ENCODE results near the gene LCAT.

Gene LCAT

DNA sequence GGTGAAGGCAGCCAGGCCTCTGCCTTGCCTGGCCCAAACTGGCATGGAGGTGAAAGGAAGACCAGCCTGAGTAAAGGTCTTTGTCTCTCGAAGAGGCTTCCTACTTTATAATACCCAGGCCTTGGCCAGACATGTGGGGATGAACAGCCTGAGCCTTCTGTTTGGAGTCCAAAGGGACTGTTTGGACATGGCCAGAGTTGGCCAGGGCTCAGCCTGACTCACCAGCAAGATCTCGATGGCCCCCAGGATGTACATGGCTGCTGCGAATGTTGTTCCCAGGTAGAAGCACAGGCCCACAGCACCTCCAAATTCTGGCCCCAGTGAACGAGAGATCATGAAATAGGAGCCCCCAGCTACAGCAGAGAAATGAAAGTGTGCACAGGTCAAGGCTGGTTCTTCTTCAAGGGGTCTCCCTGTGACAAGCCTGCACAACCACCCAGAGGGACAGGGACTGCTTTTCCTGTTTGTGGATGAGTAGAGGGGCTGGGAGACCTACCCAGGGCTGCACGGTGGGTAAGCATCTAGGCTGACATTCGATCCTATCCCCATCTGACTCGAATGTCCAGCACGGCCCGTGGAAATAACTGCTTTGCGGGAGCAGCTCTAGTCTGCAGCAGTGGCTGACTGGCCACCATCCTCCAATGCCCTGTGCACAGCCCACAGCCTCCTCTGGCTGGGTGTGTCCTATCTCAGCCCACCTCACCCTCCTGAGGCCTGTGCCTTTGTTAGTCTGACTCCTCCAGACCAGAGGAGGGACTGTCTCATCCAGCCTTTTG is 10.7 kb upstream of the LCAT start:
- TF ChIP-seq, protein P1, sequence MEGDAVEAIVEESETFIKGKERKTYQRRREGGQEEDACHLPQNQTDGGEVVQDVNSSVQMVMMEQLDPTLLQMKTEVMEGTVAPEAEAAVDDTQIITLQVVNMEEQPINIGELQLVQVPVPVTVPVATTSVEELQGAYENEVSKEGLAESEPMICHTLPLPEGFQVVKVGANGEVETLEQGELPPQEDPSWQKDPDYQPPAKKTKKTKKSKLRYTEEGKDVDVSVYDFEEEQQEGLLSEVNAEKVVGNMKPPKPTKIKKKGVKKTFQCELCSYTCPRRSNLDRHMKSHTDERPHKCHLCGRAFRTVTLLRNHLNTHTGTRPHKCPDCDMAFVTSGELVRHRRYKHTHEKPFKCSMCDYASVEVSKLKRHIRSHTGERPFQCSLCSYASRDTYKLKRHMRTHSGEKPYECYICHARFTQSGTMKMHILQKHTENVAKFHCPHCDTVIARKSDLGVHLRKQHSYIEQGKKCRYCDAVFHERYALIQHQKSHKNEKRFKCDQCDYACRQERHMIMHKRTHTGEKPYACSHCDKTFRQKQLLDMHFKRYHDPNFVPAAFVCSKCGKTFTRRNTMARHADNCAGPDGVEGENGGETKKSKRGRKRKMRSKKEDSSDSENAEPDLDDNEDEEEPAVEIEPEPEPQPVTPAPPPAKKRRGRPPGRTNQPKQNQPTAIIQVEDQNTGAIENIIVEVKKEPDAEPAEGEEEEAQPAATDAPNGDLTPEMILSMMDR (IDR thresholded peaks at IDR 0.05) = no peak
- H3K27ac ChIP-seq = no peak overlapping the region
- H3K36me3 ChIP-seq (ENCODE audit: control insufficient read depth, insufficient read depth, low read length) = no peaks in the 10 kb centered on the region

DNA sequence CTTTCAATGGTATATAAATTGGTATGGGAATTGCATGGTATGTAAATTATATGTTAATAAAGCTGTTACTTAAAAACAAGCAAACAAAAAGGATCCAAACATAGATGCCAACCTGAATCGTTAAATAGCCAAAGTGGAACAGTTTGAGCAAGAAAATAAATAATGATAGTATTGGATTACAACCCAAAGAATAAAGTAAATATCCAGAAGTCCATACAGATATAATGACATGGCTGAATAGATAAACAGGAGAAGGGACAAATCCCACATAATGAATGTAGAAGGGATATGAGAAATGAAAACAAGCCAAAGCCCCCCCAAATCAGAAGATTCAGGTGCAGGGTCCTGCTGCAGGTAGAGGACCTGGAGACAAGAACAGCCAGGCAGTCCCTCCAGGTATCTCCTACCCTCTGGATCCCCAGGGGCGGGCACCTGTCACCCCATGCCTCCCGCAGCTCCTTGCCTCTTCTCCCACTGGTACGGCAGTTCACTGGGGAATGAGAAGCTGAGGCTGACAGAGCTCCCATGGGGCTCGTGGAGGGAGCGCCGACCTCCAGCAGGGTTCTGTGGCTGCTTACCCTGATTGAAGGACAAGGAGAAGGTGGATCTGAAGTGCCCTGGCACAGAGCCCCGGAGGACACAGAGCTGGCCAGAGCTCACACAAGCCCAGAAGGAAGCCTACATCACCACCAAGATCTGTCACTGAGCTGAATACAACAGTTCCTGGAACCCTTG is 9.9 kb upstream of the LCAT start:
- H3K79me2 ChIP-seq = peaks cover 4% of the 10 kb centered on the region
- no peaks in the 10 kb centered on the region for H3K36me3 ChIP-seq (ENCODE audit: control insufficient read depth, insufficient read depth, low read length)
- TF ChIP-seq, protein P1 (IDR thresholded peaks at IDR 0.05) = no peak
- H3K9ac ChIP-seq = no peak overlapping the region
- H3K4me3 ChIP-seq (ENCODE audit: low read depth, low read length) = no peak overlapping the region
- no peaks in the 10 kb centered on the region for H3K9me3 ChIP-seq (ENCODE audit: control insufficient read depth, low read length)
- H3K27me3 ChIP-seq (ENCODE audit: control insufficient read depth, insufficient read depth, low read length) = no peaks in the 10 kb centered on the region
- H3K27ac ChIP-seq = no peak overlapping the region
- H3K4me2 ChIP-seq (ENCODE audit: low read length) = no peak overlapping the region
- H2AFZ ChIP-seq = no peak overlapping the region
- H3K4me1 ChIP-seq = no peaks in the 10 kb centered on the region

More for the DNA sequence above, 10.7 kb upstream of the LCAT start:
- no peaks in the 10 kb centered on the region for H3K4me1 ChIP-seq
- no peaks in the 10 kb centered on the region for H3K9me3 ChIP-seq (ENCODE audit: control insufficient read depth, low read length)
- H3K9ac ChIP-seq = no peak overlapping the region
- H3K4me2 ChIP-seq (ENCODE audit: low read length) = no peak overlapping the region
- peaks cover 4% of the 10 kb centered on the region for H3K79me2 ChIP-seq
- H3K27me3 ChIP-seq (ENCODE audit: control insufficient read depth, insufficient read depth, low read length) = no peaks in the 10 kb centered on the region
- no peak overlapping the region for H3K4me3 ChIP-seq (ENCODE audit: low read depth, low read length)
- H2AFZ ChIP-seq = no peak overlapping the region

DNA sequence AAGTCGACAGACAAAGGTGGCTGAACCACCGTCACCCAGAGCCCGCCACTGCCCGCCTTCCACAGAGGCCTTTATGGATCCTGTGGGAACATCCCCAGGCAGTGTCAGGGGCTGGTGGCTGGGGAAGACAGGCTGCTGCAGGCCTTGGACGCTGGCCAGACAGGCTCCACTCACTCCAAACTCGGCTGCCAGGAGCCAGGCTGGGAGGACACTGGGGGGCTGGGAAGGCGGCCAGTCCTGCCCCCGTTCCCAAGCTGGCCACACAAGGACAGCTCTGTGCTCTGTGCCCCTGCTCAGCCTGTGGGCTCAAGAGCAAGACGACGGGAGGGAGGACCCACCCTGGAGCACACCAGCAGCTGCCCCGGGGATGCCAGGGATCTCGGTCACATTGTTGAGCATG is 7.6 kb upstream of the LCAT start:
- H3K27ac ChIP-seq = no peak overlapping the region
- H3K4me3 ChIP-seq (ENCODE audit: low read depth, low read length) = no peak overlapping the region
- peaks cover 2% of the 10 kb centered on the region for H3K79me2 ChIP-seq
- no peak overlapping the region for H3K9ac ChIP-seq
- no peak overlapping the region for H3K4me2 ChIP-seq (ENCODE audit: low read length)
- no peaks in the 10 kb centered on the region for H3K36me3 ChIP-seq (ENCODE audit: control insufficient read depth, insufficient read depth, low read length)
- no peak overlapping the region for H2AFZ ChIP-seq
- H3K27me3 ChIP-seq (ENCODE audit: control insufficient read depth, insufficient read depth, low read length) = no peaks in the 10 kb centered on the region
- H3K9me3 ChIP-seq (ENCODE audit: control insufficient read depth, low read length) = no peaks in the 10 kb centered on the region
- no peaks in the 10 kb centered on the region for H3K4me1 ChIP-seq
- TF ChIP-seq, protein P1 (IDR thresholded peaks at IDR 0.05) = no peak

DNA sequence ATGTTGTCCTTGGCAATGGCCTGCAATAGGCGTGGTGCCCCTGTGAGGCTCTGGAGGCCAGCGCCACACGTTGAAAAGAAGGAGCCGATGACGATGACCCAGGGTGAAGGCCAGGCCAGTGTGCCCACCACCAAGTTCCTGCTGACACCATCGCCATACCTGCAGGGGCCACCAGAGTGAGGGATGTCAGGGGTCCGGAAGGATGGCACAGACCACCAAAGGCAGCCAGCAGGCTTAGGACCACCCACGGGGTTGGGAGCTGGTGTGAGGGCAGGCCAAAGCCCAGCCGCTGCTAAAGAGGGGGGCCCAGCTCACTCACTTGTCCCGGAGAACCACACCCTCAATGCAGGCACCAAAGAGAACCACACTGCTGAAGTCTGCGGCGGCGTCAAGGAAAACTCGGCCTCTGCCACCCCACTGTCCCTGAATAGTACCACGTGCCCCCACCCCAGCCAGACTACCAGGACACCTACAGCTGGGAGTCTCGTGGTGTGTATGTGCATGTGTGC is 6.5 kb upstream of the LCAT start:
- TF ChIP-seq, protein P1 (IDR thresholded peaks at IDR 0.05) = no peak
- H2AFZ ChIP-seq = no peak overlapping the region
- no peak overlapping the region for H3K27ac ChIP-seq
- H3K27me3 ChIP-seq (ENCODE audit: control insufficient read depth, insufficient read depth, low read length) = no peaks in the 10 kb centered on the region
- H3K36me3 ChIP-seq (ENCODE audit: control insufficient read depth, insufficient read depth, low read length) = no peaks in the 10 kb centered on the region
- H3K9me3 ChIP-seq (ENCODE audit: control insufficient read depth, low read length) = no peaks in the 10 kb centered on the region
- peaks cover 2% of the 10 kb centered on the region for H3K79me2 ChIP-seq
- H3K4me1 ChIP-seq = no peaks in the 10 kb centered on the region
- no peak overlapping the region for H3K4me2 ChIP-seq (ENCODE audit: low read length)
- H3K9ac ChIP-seq = no peak overlapping the region
- no peak overlapping the region for H3K4me3 ChIP-seq (ENCODE audit: low read depth, low read length)
